Uterus (tissue), 2 donors: ENCODE results near the gene OR5D16.

Experiments used
- CTCF ChIP-seq, 4 experiments: fragments of 200-600 bp in 2 of 4; fragments of 450-650 bp in 2 of 4; sonication (generic) in 2 of 4; IDR thresholded peaks; one replicate each; pipeline ENCODE4 v1.5.1; 2016 to 2019; ENCODE audit warnings: antibody characterized with exemption in 4 of 4, mild to moderate bottlenecking in 2 of 4, moderate library complexity in 1 of 4
- POLR2A ChIP-seq, 2 donors: fragments of 450-650 bp; IDR thresholded peaks; one replicate each; pipeline ENCODE4 v1.6.1; 2016; ENCODE audit warnings: antibody characterized with exemption in 2 of 2, mild to moderate bottlenecking in 1 of 2, moderate library complexity in 1 of 2

GRCh38 chr11:55826919-55827318 lies 11.6 kb upstream of the OR5D16 start, which contains the start of gene OR5L2:
- TF ChIP-seq CTCF (IDR thresholded peaks at IDR 0.05) (no peak), POLR2A (IDR thresholded peaks at IDR 0.05) (no peak)
